PC-9 (cell line): Measurements from ENCODE around the gene RAP2A. TPM values are rescaled to one million over a fixed set of nuclear protein-coding genes. Genes with fewer than 3 reads are reported as not detected.

Experiments used
- BruUV-seq: library from RNA; stranded (reverse); fragments of 400-500 nt; replicated peaks from 2 replicates; lab custom pipeline; 2021; lab: Mats Ljungman, UMichigan
- CTCF ChIA-PET: fragments of 300-600 bp; sonication (Branson Sonifier 250); formaldehyde crosslinking; loops from one replicate; lab custom pipeline; 2022; ENCODE audit warnings: antibody characterized with exemption; lab: Charles Lee
- POLR2A ChIA-PET: fragments of 300-600 bp; sonication (Branson Sonifier 250); formaldehyde crosslinking; loops from one replicate; lab custom pipeline; 2022; ENCODE audit warnings: antibody characterized with exemption; ENCODE audit not compliant: unreplicated experiment; lab: Charles Lee
- DNase-seq, 2 experiments: peaks; one replicate each; pipeline versions ENCODE4 v3.0.0 to v3.0.0-alpha.2; 2015 to 2022; ENCODE audit warnings: mixed read lengths in 1 of 2
- H2AFZ ChIP-seq: fragments of 200-600 bp; sonication (generic); 2 replicates; pipeline ENCODE4 v1.8.1; 2017; ENCODE audit warnings: antibody characterized with exemption
- H3F3A ChIP-seq: fragments of 200-600 bp; sonication (generic); 2 replicates; pipeline ENCODE4 v1.8.1; 2017; ENCODE audit warnings: antibody characterized with exemption, mild to moderate bottlenecking, low read depth; ENCODE audit not compliant: insufficient read depth
- H3K27ac ChIP-seq: fragments of 200-600 bp; sonication (generic); 2 replicates; pipeline ENCODE4 v1.6.1; 2016; ENCODE audit warnings: mixed run types
- H3K27me3 ChIP-seq: fragments of 200-600 bp; sonication (generic); 2 replicates; pipeline ENCODE4 v1.6.1; 2016; ENCODE audit warnings: low read depth, mixed run types; ENCODE audit not compliant: insufficient read depth
- H3K36me3 ChIP-seq: fragments of 200-600 bp; sonication (generic); 2 replicates; pipeline ENCODE4 v1.6.1; 2016; ENCODE audit warnings: low read depth, mixed run types
- H3K4me1 ChIP-seq: fragments of 200-600 bp; sonication (generic); replicated peaks from 2 replicates; pipeline ENCODE4 v1.6.1; 2016; ENCODE audit warnings: mixed run types; ENCODE audit not compliant: insufficient read depth
- H3K4me2 ChIP-seq: fragments of 200-600 bp; sonication (generic); 2 replicates; pipeline ENCODE4 v1.6.1; 2017; ENCODE audit warnings: mixed run types
- H3K4me3 ChIP-seq: fragments of 200-600 bp; sonication (generic); 2 replicates; pipeline ENCODE4 v1.6.1; 2016; ENCODE audit warnings: mixed run types
- H3K79me2 ChIP-seq: fragments of 200-600 bp; sonication (generic); 2 replicates; pipeline ENCODE4 v1.6.1; 2017; ENCODE audit warnings: low read depth, mixed run types
- H3K9me2 ChIP-seq: fragments of 200-600 bp; sonication (generic); 2 replicates; pipeline ENCODE4 v1.8.1; 2017; ENCODE audit warnings: mild to moderate bottlenecking; ENCODE audit not compliant: insufficient read depth
- H3K9me3 ChIP-seq: fragments of 200-600 bp; sonication (generic); 2 replicates; pipeline ENCODE4 v1.8.1; 2016; ENCODE audit warnings: low read depth; ENCODE audit not compliant: insufficient read depth
- H4K20me1 ChIP-seq: fragments of 200-600 bp; sonication (generic); 2 replicates; pipeline ENCODE4 v1.8.1; 2017; ENCODE audit not compliant: insufficient read depth
- EZH2 ChIP-seq: fragments of 200-600 bp; sonication (generic); IDR thresholded peaks from 2 replicates; pipeline ENCODE4 v1.8.0; 2017; ENCODE audit warnings: antibody characterized with exemption, low read depth
- intact Hi-C: fragments of 100-400 bp; cut with micrococcal nuclease; formaldehyde crosslinking; loops from one replicate; pipeline ENCODE4 v1.10.0; 2022; ENCODE audit not compliant: unreplicated experiment
- total RNA-seq: library from RNA; stranded (reverse); gene quantifications from 2 replicates; pipeline ENCODE4 v1.2.3, GENCODE V29; 2021
- TF ChIP-seq, protein P1 (sequence below): fragments of 200-600 bp; sonication (generic); conservative IDR thresholded peaks from 2 replicates; pipeline ENCODE4 v1.6.1; 2017; ENCODE audit warnings: mixed run types, antibody characterized with exemption, mild to moderate bottlenecking, moderate library complexity

RAP2A gene
- total RNA-seq, 1 experiment from 2014 or later = 21.5 TPM

DNA sequence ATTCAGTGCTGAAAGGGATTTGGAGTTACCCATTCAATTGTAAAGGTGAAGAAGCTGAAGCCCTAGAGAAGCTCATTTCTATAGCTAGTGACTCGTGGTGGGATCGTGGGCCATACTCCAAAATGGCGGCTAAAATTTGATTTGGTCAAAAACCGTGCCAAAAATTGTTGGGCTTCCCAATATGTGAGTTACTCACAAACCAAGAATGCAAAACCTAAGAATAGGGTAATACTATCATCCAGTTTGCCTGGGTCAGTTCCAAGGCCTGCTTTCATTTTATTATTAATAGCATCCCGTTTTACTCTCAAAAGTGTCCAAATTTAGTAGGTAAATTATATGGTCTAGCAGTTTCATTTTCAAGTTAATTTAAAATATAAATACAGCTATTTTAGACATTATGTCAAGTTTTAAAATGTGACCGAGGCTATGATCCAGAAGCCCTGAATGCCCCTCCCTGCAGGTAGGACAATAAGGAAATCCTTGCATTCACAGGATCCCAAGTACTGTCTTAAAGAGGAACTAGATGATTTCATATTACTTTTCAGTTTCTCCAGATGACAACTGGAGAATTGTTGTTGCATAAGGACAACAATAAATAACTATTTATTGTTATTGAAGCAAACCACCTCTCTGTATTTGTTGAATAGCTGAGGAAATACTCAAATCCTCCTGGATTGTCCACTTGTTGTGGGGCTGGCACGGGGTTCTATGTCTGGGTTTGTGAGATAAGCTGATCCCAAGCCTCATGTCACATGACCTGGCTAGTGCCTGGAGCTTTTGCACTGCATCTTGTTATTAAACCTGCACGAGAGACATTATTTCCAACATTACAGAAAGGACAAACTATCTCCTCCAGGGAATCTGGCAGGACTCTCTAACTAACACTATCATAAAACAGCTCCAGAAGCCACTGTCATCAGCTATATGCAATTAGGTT lies 11.6 kb upstream of the RAP2A start:
- no peaks in the 10 kb centered on the region for H3K36me3 ChIP-seq
- no peaks in the 10 kb centered on the region for H3F3A ChIP-seq
- no peaks in the 10 kb centered on the region for H3K9me2 ChIP-seq
- no peaks in the 10 kb centered on the region for H3K4me1 ChIP-seq
- no peaks in the 10 kb centered on the region for H3K9me3 ChIP-seq
- no peaks in the 10 kb centered on the region for H4K20me1 ChIP-seq
- H2AFZ ChIP-seq = no peak overlapping the region
- no peak overlapping the region for H3K4me2 ChIP-seq
- no peak for DNase-seq
- no peaks in the 10 kb centered on the region for H3K79me2 ChIP-seq
- H3K27me3 ChIP-seq = no peaks in the 10 kb centered on the region
- ChIA-PET POLR2A (interaction anchor here (0.6 kb wide), 1 partner anchor 438 kb away, joined by 3 read pairs; no protein-coding TSS in a partner anchor), CTCF (no interaction called here)
- no peak overlapping the region for H3K4me3 ChIP-seq
- BruUV-seq = no TSS peak
- TF ChIP-seq, protein P1, sequence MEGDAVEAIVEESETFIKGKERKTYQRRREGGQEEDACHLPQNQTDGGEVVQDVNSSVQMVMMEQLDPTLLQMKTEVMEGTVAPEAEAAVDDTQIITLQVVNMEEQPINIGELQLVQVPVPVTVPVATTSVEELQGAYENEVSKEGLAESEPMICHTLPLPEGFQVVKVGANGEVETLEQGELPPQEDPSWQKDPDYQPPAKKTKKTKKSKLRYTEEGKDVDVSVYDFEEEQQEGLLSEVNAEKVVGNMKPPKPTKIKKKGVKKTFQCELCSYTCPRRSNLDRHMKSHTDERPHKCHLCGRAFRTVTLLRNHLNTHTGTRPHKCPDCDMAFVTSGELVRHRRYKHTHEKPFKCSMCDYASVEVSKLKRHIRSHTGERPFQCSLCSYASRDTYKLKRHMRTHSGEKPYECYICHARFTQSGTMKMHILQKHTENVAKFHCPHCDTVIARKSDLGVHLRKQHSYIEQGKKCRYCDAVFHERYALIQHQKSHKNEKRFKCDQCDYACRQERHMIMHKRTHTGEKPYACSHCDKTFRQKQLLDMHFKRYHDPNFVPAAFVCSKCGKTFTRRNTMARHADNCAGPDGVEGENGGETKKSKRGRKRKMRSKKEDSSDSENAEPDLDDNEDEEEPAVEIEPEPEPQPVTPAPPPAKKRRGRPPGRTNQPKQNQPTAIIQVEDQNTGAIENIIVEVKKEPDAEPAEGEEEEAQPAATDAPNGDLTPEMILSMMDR = no peak
- no peak for TF ChIP-seq EZH2
- no peak overlapping the region for H3K27ac ChIP-seq
- intact Hi-C loops = no loop called here

DNA sequence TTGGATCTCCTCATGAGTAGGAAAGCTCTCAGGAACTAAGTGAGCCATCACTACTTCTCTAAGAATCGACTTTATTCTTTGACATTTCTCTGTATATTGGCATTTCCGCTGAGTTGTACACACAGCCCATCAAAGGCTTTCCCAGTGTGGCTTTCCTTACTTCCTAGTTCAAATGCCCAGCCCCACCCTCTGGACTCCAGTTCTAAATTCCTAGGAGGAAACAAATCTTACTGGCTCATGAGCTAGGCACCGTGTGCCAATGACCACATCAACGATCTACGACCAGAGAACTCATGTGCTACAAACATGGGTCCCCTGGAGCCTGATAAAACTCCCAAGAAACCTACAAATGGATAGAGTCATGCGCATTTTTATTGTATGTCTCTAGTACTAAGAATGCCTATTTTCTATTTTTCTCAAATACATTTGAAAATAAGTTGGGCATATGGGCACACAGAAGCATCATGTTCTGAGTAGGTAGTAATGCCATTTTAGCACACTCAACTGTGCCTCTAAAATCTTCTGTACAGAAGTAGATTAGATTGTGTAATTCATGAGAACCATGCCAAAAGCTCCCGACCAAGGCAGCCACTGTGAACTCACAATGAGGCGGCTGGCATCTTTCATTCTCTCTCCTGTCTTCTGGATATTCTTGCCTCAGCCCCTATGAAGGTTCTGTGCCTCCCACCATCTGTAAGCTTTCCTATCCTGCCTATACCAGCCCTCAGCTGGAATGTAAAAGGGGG lies 10.5 kb upstream of the RAP2A start:
- no peaks in the 10 kb centered on the region for H3K36me3 ChIP-seq
- no peaks in the 10 kb centered on the region for H3K4me1 ChIP-seq
- no peaks in the 10 kb centered on the region for H3K27me3 ChIP-seq
- no peak overlapping the region for H3K4me2 ChIP-seq
- H3K9me2 ChIP-seq = no peaks in the 10 kb centered on the region
- no peak overlapping the region for H3K27ac ChIP-seq
- TF ChIP-seq, protein P1 = no peak
- no peak for TF ChIP-seq EZH2
- intact Hi-C loops = no loop called here
- H3K9me3 ChIP-seq = no peaks in the 10 kb centered on the region
- ChIA-PET POLR2A (no interaction called here), CTCF (no interaction called here)
- H2AFZ ChIP-seq = no peak overlapping the region
- H4K20me1 ChIP-seq = no peaks in the 10 kb centered on the region
- no peak overlapping the region for H3K4me3 ChIP-seq
- H3K79me2 ChIP-seq = no peaks in the 10 kb centered on the region
- no TSS peak for BruUV-seq
- H3F3A ChIP-seq = no peaks in the 10 kb centered on the region
- no peak for DNase-seq

DNA sequence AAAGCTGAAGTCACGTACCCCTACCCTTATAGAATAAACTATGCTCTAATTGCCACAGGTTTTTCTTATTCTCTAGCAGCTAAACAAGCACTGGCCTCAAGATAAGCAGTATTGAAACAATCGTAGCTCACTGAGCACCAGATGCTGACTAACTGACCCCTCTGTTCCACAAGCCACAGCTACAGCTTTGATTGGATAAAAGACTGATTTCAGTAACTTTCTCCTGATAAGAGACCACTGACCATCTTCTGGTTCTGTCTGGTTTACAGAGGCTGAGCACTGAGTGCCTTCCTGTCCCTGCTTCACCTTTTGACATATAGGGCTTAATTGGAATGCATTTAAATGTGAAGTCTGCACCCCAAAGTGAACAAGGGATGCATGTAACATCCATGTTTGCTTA lies 8.4 kb upstream of the RAP2A start:
- POLR2A ChIA-PET = no interaction called here
- intact Hi-C loops = no loop called here
- no TSS peak for BruUV-seq

More for the DNA sequence above, 8.4 kb upstream of the RAP2A start:
- no peaks in the 10 kb centered on the region for H3K9me2 ChIP-seq
- H3F3A ChIP-seq = no peaks in the 10 kb centered on the region
- H3K36me3 ChIP-seq = no peaks in the 10 kb centered on the region
- H3K4me2 ChIP-seq = no peak overlapping the region
- no peaks in the 10 kb centered on the region for H3K27me3 ChIP-seq
- no peaks in the 10 kb centered on the region for H4K20me1 ChIP-seq
- no peaks in the 10 kb centered on the region for H3K79me2 ChIP-seq
- no peak overlapping the region for H3K4me3 ChIP-seq
- H2AFZ ChIP-seq = no peak overlapping the region
- no peak overlapping the region for H3K27ac ChIP-seq
- CTCF ChIA-PET = no interaction called here
- H3K9me3 ChIP-seq = no peaks in the 10 kb centered on the region
- no peak for DNase-seq
- H3K4me1 ChIP-seq = no peaks in the 10 kb centered on the region
- TF ChIP-seq EZH2 = no peak
- TF ChIP-seq, protein P1 = no peak
